SK-N-SH (cell line): ENCODE results near the gene PIR. TPM values are rescaled to one million over a fixed set of nuclear protein-coding genes. Genes with fewer than 3 reads are reported as not detected.

Experiments
- CTCF ChIA-PET: fragments of 300-600, 350-600 bp; formaldehyde crosslinking; extraction: SDS; loops from one replicate; lab custom pipeline; 2021; lab: Yijun Ruan, JAX
- POLR2A ChIA-PET: fragments of 350-600 bp; sonication (Branson Sonifier 250); formaldehyde crosslinking; extraction: SDS; loops from one replicate; lab custom pipeline; 2020; ENCODE audit warnings: antibody characterized with exemption, inconsistent platforms; lab: Yijun Ruan, JAX
- DNase-seq: peaks from one replicate; pipeline ENCODE4 v3.0.0; 2012
- H2AFZ ChIP-seq: fragments of 200-600 bp; sonication (generic); 2 replicates; pipeline ENCODE4 v1.8.1; 2016; ENCODE audit warnings: antibody characterized with exemption, mild to moderate bottlenecking, low read depth
- H3F3A ChIP-seq: fragments of 200-600 bp; sonication (generic); replicated peaks from 2 replicates; pipeline ENCODE3; 2016; ENCODE audit warnings: antibody characterized with exemption, mild to moderate bottlenecking; ENCODE audit not compliant: insufficient read depth
- H3K27ac ChIP-seq, 2 experiments: fragments of 200-500 bp in 1 of 2; fragments of 200-600 bp in 1 of 2; sonication (Bioruptor generic) in 1 of 2; sonication (generic), shearing (Covaris generic) in 1 of 2; 2 replicates each; pipeline versions ENCODE4 v1.5.1 to v1.6.1; 2014 to 2016; ENCODE audit warnings: low read depth in 2 of 2, inconsistent platforms in 1 of 2, low read length in 1 of 2, mild to moderate bottlenecking in 1 of 2, mixed read lengths in 1 of 2
- H3K27me3 ChIP-seq: fragments of 200-600 bp; sonication (generic), shearing (Covaris generic); 2 replicates; pipeline ENCODE4 v1.6.1; 2016; ENCODE audit warnings: mixed run types; ENCODE audit not compliant: insufficient read depth
- H3K36me3 ChIP-seq, 2 experiments: fragments of 200-500 bp in 1 of 2; fragments of 200-600 bp in 1 of 2; sonication (Bioruptor generic) in 1 of 2; sonication (generic) in 1 of 2; replicated peaks in 1 of 2; 2 replicates each; pipeline versions ENCODE3 to v1.5.1; 2014 to 2016; ENCODE audit warnings: low read length in 1 of 2, mild to moderate bottlenecking in 1 of 2; ENCODE audit not compliant: insufficient read depth in 2 of 2, control insufficient read depth in 1 of 2
- H3K4me1 ChIP-seq, 2 experiments: fragments of 200-500 bp in 1 of 2; fragments of 200-600 bp in 1 of 2; sonication (Bioruptor generic) in 1 of 2; sonication (generic), shearing (Covaris generic) in 1 of 2; 2 replicates each; pipeline versions ENCODE4 v1.5.1 to v1.6.1; 2014 to 2016; ENCODE audit warnings: low read depth in 1 of 2, low read length in 1 of 2, mixed run types in 1 of 2; ENCODE audit not compliant: insufficient read depth in 2 of 2, control insufficient read depth in 1 of 2
- H3K4me2 ChIP-seq: fragments of 200-600 bp; sonication (generic), shearing (Covaris generic); 2 replicates; pipeline ENCODE4 v1.6.1; 2017; ENCODE audit warnings: mixed run types
- H3K4me3 ChIP-seq, 2 experiments: fragments of 200-500 bp in 1 of 2; fragments of 200-600 bp in 1 of 2; sonication (Bioruptor generic) in 1 of 2; sonication (generic), shearing (Covaris generic) in 1 of 2; 2 replicates each; pipeline versions ENCODE4 v1.5.1 to v1.8.1; 2014 to 2016; ENCODE audit warnings: low read depth in 2 of 2, inconsistent platforms in 1 of 2, low read length in 1 of 2, mild to moderate bottlenecking in 1 of 2, mixed read lengths in 1 of 2, moderate library complexity in 1 of 2
- H3K79me2 ChIP-seq: fragments of 200-600 bp; sonication (generic); 2 replicates; pipeline ENCODE4 v1.8.1; 2017; ENCODE audit warnings: mild to moderate bottlenecking; ENCODE audit not compliant: insufficient read depth
- H3K9ac ChIP-seq: fragments of 200-600 bp; sonication (generic); 2 replicates; pipeline ENCODE4 v1.6.1; 2017; ENCODE audit warnings: mixed run types
- H3K9me2 ChIP-seq: fragments of 200-600 bp; sonication (generic); 2 replicates; pipeline ENCODE4 v1.6.1; 2017; ENCODE audit warnings: mixed run types
- H3K9me3 ChIP-seq: fragments of 200-600 bp; sonication (generic); 2 replicates; pipeline ENCODE4 v1.6.1; 2017; ENCODE audit warnings: mixed run types, mild to moderate bottlenecking, moderate library complexity
- H4K20me1 ChIP-seq: fragments of 200-600 bp; sonication (generic); 2 replicates; pipeline ENCODE4 v1.6.1; 2017; ENCODE audit warnings: mild to moderate bottlenecking, mixed run types; ENCODE audit not compliant: insufficient read depth
- CHD2 ChIP-seq: fragments of 150-350 bp; IDR thresholded peaks from 2 replicates; pipeline ENCODE4 v1.6.1; 2018; ENCODE audit warnings: low read length; ENCODE audit not compliant: partially characterized antibody
- CTCF ChIP-seq: fragments of 200-600 bp; sonication (generic); IDR thresholded peaks from 2 replicates; pipeline ENCODE4 v1.6.1; 2017; ENCODE audit warnings: antibody characterized with exemption, mild to moderate bottlenecking, moderate library complexity
- JUND ChIP-seq: IDR thresholded peaks from 2 replicates; pipeline ENCODE4 v1.4.0; 2012
- MAX ChIP-seq: IDR thresholded peaks from 2 replicates; pipeline ENCODE4 v1.4.0; 2012; ENCODE audit warnings: low read depth
- NRF1 ChIP-seq: IDR thresholded peaks from 2 replicates; pipeline ENCODE4 v1.6.1; 2012; ENCODE audit warnings: low read depth, mild to moderate bottlenecking, low read length
- PBX3 ChIP-seq: IDR thresholded peaks from 2 replicates; pipeline ENCODE4; 2012
- POLR2AphosphoS5 ChIP-seq: IDR thresholded peaks from 2 replicates; pipeline ENCODE4 v1.6.1; 2012; ENCODE audit warnings: low read depth, low read length
- RAD21 ChIP-seq: IDR thresholded peaks from 2 replicates; pipeline ENCODE4 v1.6.1; 2012; ENCODE audit warnings: mild to moderate bottlenecking, low read length
- REST ChIP-seq: IDR thresholded peaks from 2 replicates; pipeline ENCODE4 v1.6.1; 2012; ENCODE audit warnings: mild to moderate bottlenecking, low read depth, low read length, moderate library complexity
- SIN3A ChIP-seq: IDR thresholded peaks from 2 replicates; pipeline ENCODE4 v1.6.1; 2012; ENCODE audit warnings: low read depth, mild to moderate bottlenecking, low read length, moderate library complexity, borderline replicate concordance
- SMC3 ChIP-seq: IDR thresholded peaks from 2 replicates; pipeline ENCODE4 v1.6.1; 2012; ENCODE audit warnings: low read depth, low read length, improper control_type of control experiment
- TAF1 ChIP-seq: IDR thresholded peaks from 2 replicates; pipeline ENCODE4 v1.6.1; 2012; ENCODE audit warnings: low read depth, mild to moderate bottlenecking, low read length, moderate library complexity, borderline replicate concordance
- TCF12 ChIP-seq: IDR thresholded peaks from 2 replicates; pipeline ENCODE4 v1.4.0; 2012
- USF2 ChIP-seq: fragments of 150-350 bp; IDR thresholded peaks from 2 replicates; pipeline ENCODE4 v1.6.1; 2017; ENCODE audit warnings: antibody characterized with exemption, low read length, low read depth, borderline replicate concordance
- WGBS: methylation state at CpG from one replicate; pipeline ENCODE4 v1.1.6; 2017; ENCODE audit warnings: low lambda C conversion rate; 5-methylcytosine and 5-hydroxymethylcytosine counted together
- polyA plus RNA-seq, 3 experiments: library from polyadenylated mRNA; depleted of rRNA; stranded (reverse); fragments of >200 nt; gene quantifications; 2 replicates each; pipeline ENCODE4 v1.2.3, GENCODE V29; 2012

Gene PIR
- 12.3 and 13.2 TPM in 2 replicates for polyA plus RNA-seq (2012; rRNA removed)
- polyA plus RNA-seq (2012; cell fraction: cytosol; rRNA removed) = 16.1 and 16.5 TPM in 2 replicates
- 10.8 and 12.6 TPM in 2 replicates for polyA plus RNA-seq (2012; cell fraction: nucleus; rRNA removed)

- 12% methylated on average over 21 of the region's 47 CpGs for WGBS
- H3K9me2 ChIP-seq = no peaks in the 10 kb centered on the region
- peak within 1 kb of the TSS in 1 of 2 experiments; percentile 77; a peak in 2 of 4 replicates for H3K27ac ChIP-seq
- 0 out of 2 replicates have a peak, but pooled peaks cover 2% of the 10 kb centered on the region for H3K27me3 ChIP-seq
- H3K9ac ChIP-seq = peak within 1 kb of the TSS; percentile 55; the same call in 1 of the 2 replicates
- H3K9me3 ChIP-seq = no peaks in the 10 kb centered on the region
- H3K36me3 ChIP-seq = no peaks in the 10 kb centered on the region
- H3F3A ChIP-seq = no peaks in the 10 kb centered on the region
- H2AFZ ChIP-seq = peak within 1 kb of the TSS; percentile 86
- H4K20me1 ChIP-seq = no peaks in the 10 kb centered on the region
- H3K79me2 ChIP-seq = no peaks in the 10 kb centered on the region
- peak within 1 kb of the TSS; percentile 73 for H3K4me2 ChIP-seq
- H3K4me1 ChIP-seq = no peaks in the 10 kb centered on the region; a peak in 1 of 4 replicates
- DNase-seq = peak; percentile 83
- CTCF ChIA-PET = interaction anchor here (0.7 to 3.5 kb wide), 10 partner anchors 10 to 155 kb away, joined by 3 to 18 read pairs (median 4); no protein-coding TSS in a partner anchor
- peak within 1 kb of the TSS; percentile 63 to 68 for H3K4me3 ChIP-seq
- TF ChIP-seq SMC3 (peak; percentile 31), NRF1 (no peak), MAX (0 out of 2 replicates have a peak, but pooled peaks have one; percentile 20), RAD21 (peak; percentile 23; the same call in 1 of the 2 replicates), REST (no peak), SIN3A (no peak), USF2 (no peak), POLR2AphosphoS5 (peak; percentile 42; the same call in 1 of the 2 replicates), TCF12 (peak; percentile 13; the same call in 1 of the 2 replicates), PBX3 (peak; percentile 70), CTCF (peak; percentile 62), JUND (no peak), CHD2 (no peak), TAF1 (peak; percentile 69)
- TF ChIP-seq, all 33 proteins: peak for 8
- POLR2A ChIA-PET = interaction anchor here (0.6 kb wide), 2 partner anchors 19 to 1223 kb away, joined by 3 to 4 read pairs; no protein-coding TSS in a partner anchor
Observed at GRCh38 chrX:15493118-15493962, at the start of gene PIR. Gene PIR (minus strand): TSS chrX:15493333. CDS start chrX:15491257, 2,076 bp downstream.
